Measurements from ENCODE around the gene TMOD2. TPM values are rescaled to one million over a fixed set of nuclear protein-coding genes. Genes with fewer than 3 reads are reported as not detected.
A peak's percentile ranks its signal among the peaks of the same experiment; 100 is the strongest.

The TMOD2 gene
- total and polyA plus RNA-seq, 2 experiments from 2014 or later = 3.0 to 5.9 TPM

DNA sequence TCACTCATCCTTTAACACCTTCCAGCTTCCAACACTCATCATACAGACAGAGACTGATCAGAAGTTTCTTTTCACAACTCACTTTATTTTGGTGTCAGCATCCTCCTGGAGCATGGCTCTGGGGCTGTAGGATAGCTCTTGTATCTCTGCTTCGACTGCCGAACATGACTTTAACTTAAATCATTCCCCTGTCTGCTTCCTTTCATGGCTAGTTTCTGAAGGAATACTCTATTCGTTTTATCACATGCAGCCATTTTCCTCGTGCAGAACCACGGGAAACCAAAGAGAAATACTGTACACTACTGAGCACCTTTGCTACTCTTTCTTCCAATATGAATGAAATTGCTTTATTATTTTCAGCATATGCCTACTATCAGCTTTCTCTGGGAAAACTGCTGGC, 2.1 kb upstream of the TMOD2 start (continued):
- TF ChIP-seq, protein P1, sequence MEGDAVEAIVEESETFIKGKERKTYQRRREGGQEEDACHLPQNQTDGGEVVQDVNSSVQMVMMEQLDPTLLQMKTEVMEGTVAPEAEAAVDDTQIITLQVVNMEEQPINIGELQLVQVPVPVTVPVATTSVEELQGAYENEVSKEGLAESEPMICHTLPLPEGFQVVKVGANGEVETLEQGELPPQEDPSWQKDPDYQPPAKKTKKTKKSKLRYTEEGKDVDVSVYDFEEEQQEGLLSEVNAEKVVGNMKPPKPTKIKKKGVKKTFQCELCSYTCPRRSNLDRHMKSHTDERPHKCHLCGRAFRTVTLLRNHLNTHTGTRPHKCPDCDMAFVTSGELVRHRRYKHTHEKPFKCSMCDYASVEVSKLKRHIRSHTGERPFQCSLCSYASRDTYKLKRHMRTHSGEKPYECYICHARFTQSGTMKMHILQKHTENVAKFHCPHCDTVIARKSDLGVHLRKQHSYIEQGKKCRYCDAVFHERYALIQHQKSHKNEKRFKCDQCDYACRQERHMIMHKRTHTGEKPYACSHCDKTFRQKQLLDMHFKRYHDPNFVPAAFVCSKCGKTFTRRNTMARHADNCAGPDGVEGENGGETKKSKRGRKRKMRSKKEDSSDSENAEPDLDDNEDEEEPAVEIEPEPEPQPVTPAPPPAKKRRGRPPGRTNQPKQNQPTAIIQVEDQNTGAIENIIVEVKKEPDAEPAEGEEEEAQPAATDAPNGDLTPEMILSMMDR (conservative IDR thresholded peaks at IDR 0.05; ENCODE audit: low read depth in 2 of 2) = no peak
- TF ChIP-seq EZH2 (IDR thresholded peaks at IDR 0.05; ENCODE audit: low read depth, unreplicated experiment) (no peak), EZH2phosphoT487 (IDR thresholded peaks at IDR 0.05; ENCODE audit: unreplicated experiment) (no peak), ZNF114 (CRISPR knock-in tag; IDR thresholded peaks at IDR 0.05) (no peak), STAT1 (IDR thresholded peaks at IDR 0.05; ENCODE audit: unreplicated experiment) (no peak), NANOG (IDR thresholded peaks at IDR 0.05; ENCODE audit: borderline replicate concordance) (no peak), POLR2AphosphoS5 (IDR thresholded peaks at IDR 0.05; ENCODE audit: low read depth) (no peak), CREB1 (CRISPR knock-in tag; IDR thresholded peaks at IDR 0.05; ENCODE audit: low read depth) (no peak), JUNB (IDR thresholded peaks at IDR 0.05; ENCODE audit: unreplicated experiment) (no peak)

GRCh38 chr15:51750186-51750585, 1.2 kb upstream of the TMOD2 start:
- ATAC-seq (no peak), DNase-seq (ENCODE audit: low spot score) (no peak)
- Histone ChIP-seq H4K20me1 (replicated peaks; ENCODE audit: insufficient read depth) (peaks cover 4% of the 10 kb centered on the region; the same call in 1 of the 2 replicates), H2AFZ (no peak overlapping the region), H3K4me3 (peak overlapping the region; percentile 95; the same call in 1 of the 2 replicates), H3F3A (replicated peaks; ENCODE audit: low read depth) (no peaks in the 10 kb centered on the region; the same call in 1 of the 2 replicates), H3K36me3 (ENCODE audit: insufficient read depth) (no peaks in the 10 kb centered on the region), H3K79me2 (replicated peaks; ENCODE audit: insufficient read depth) (no peaks in the 10 kb centered on the region), H3K27ac (ENCODE audit: low read depth) (no peak overlapping the region), H3K27me3 (ENCODE audit: insufficient read depth) (peaks cover 50% of the 10 kb centered on the region), H3K9me2 (ENCODE audit: insufficient read depth) (no peaks in the 10 kb centered on the region), H3K4me1 (ENCODE audit: insufficient read depth) (peaks cover 11% of the 10 kb centered on the region; the same call in 1 of the 2 replicates), H3K4me2 (peak overlapping the region; percentile 84; the same call in 1 of the 2 replicates)
- Mint-ChIP-seq H3K27me3 (ENCODE audit: insufficient read depth, low read depth, poor library complexity) (peaks cover 38% of the 10 kb centered on the region), H3K4me3 (peak overlapping the region; percentile 92; the same call in 1 of the 3 replicates), H3K9me3 (no peaks in the 10 kb centered on the region), H3K27ac (no peak overlapping the region), H3K36me3 (ENCODE audit: low read depth) (no peaks in the 10 kb centered on the region), H3K4me1 (peaks cover 9% of the 10 kb centered on the region)
- TF ChIP-seq ZNF114 (CRISPR knock-in tag; IDR thresholded peaks at IDR 0.05) (no peak), EZH2 (IDR thresholded peaks at IDR 0.05; ENCODE audit: low read depth, unreplicated experiment) (no peak), JUNB (IDR thresholded peaks at IDR 0.05; ENCODE audit: unreplicated experiment) (no peak), EZH2phosphoT487 (IDR thresholded peaks at IDR 0.05; ENCODE audit: unreplicated experiment) (no peak), ZNF331 (CRISPR knock-in tag; IDR thresholded peaks at IDR 0.05; ENCODE audit: low read depth) (no peak), POLR2AphosphoS5 (IDR thresholded peaks at IDR 0.05; ENCODE audit: low read depth) (no peak)
- TF ChIP-seq, protein P1 (conservative IDR thresholded peaks at IDR 0.05; ENCODE audit: low read depth in 2 of 2) = no peak
- TF ChIP-seq, protein P2, sequence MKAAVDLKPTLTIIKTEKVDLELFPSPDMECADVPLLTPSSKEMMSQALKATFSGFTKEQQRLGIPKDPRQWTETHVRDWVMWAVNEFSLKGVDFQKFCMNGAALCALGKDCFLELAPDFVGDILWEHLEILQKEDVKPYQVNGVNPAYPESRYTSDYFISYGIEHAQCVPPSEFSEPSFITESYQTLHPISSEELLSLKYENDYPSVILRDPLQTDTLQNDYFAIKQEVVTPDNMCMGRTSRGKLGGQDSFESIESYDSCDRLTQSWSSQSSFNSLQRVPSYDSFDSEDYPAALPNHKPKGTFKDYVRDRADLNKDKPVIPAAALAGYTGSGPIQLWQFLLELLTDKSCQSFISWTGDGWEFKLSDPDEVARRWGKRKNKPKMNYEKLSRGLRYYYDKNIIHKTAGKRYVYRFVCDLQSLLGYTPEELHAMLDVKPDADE (IDR thresholded peaks at IDR 0.05) = no peak
